ENCODE data around the gene POU6F2. TPM values are rescaled to one million over a fixed set of nuclear protein-coding genes. Genes with fewer than 3 reads are reported as not detected.

Gene POU6F2
- total RNA-seq, 6 donors from 2014 or later = under 0.01 to 1.4 (median 0.24) TPM; not detected in 2

DNA sequence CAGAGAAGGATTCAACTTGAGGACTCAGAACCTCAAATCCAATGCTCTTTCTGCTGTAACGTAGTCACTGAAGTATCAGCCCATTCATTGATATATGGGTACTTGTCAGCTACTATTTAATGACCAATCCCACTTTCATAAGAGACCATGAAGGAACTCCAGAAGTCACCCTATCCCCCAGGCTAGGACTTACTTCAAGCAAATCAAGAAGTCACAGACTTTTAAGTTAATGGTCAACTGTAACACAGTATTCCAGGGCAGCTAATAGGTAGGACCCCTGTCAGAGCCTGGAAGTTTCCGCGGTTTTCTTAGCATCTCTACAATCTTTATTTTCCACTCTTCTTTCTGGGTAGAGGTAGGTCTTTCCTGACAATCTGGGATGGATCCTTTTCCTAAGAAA is 269.9 kb downstream of the POU6F2 start:
- TF ChIP-seq POLR2AphosphoS5 (IDR thresholded peaks at IDR 0.05) (no peak), EP300 (IDR thresholded peaks at IDR 0.05) (no peak), POLR2A (IDR thresholded peaks at IDR 0.05) (no peak)
- TF ChIP-seq, protein P1, sequence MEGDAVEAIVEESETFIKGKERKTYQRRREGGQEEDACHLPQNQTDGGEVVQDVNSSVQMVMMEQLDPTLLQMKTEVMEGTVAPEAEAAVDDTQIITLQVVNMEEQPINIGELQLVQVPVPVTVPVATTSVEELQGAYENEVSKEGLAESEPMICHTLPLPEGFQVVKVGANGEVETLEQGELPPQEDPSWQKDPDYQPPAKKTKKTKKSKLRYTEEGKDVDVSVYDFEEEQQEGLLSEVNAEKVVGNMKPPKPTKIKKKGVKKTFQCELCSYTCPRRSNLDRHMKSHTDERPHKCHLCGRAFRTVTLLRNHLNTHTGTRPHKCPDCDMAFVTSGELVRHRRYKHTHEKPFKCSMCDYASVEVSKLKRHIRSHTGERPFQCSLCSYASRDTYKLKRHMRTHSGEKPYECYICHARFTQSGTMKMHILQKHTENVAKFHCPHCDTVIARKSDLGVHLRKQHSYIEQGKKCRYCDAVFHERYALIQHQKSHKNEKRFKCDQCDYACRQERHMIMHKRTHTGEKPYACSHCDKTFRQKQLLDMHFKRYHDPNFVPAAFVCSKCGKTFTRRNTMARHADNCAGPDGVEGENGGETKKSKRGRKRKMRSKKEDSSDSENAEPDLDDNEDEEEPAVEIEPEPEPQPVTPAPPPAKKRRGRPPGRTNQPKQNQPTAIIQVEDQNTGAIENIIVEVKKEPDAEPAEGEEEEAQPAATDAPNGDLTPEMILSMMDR (IDR thresholded peaks at IDR 0.05) = no peak
- DNase-seq (no peak), ATAC-seq (ENCODE audit: low FRiP score in 2 of 2) (no peak)
- H3K36me3 ChIP-seq = no peaks in the 10 kb centered on the region
- no peak overlapping the region for H3K4me3 ChIP-seq
- H3K4me1 ChIP-seq = no peaks in the 10 kb centered on the region
- H3K27me3 ChIP-seq = no peaks in the 10 kb centered on the region
- no peaks in the 10 kb centered on the region for H3K9me3 ChIP-seq
- H3K27ac ChIP-seq = no peak overlapping the region
- WGBS, 2 donors = 81 to 89% methylated on average over 3 of the region's 3 CpGs

DNA sequence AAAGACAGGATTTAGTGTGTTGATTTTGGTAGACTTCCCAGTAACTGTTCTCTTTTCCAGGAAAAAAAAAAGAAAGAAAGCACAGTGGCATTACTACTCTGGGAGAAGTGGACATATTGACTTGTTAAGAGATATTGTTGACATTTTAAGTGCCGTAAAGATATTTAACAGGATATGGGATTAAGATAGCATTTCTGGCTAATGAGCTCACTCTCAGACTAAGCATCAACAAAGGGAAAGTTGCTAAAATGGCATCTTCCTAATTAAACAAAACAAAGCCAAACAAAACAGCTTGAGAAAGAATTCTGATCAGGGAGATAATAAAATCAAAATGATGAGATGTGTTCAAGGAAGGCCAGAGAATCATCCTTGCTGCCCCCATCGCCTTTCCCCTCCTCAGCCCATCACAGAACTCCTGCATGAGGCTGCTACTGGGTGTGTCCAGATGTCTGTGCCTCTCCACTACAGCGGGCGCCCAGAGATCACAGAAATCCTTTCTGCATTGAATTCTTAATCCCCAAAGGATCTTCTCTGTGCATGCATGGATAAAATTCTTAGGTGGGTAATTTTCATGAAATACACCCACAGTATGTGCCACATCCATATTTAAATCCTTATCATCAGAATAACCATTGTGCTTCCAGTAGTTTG is 270.5 kb downstream of the POU6F2 start:
- Histone ChIP-seq H3K27ac (no peak overlapping the region), H3K9me3 (no peaks in the 10 kb centered on the region), H3K4me1 (no peaks in the 10 kb centered on the region), H3K4me3 (no peak overlapping the region), H3K36me3 (no peaks in the 10 kb centered on the region), H3K27me3 (no peaks in the 10 kb centered on the region)
- TF ChIP-seq POLR2A (IDR thresholded peaks at IDR 0.05) (no peak), POLR2AphosphoS5 (IDR thresholded peaks at IDR 0.05) (no peak), EP300 (IDR thresholded peaks at IDR 0.05) (no peak)
- TF ChIP-seq, protein P1 (IDR thresholded peaks at IDR 0.05) = no peak
- ATAC-seq (ENCODE audit: low FRiP score in 2 of 2) (no peak), DNase-seq (no peak)
- WGBS, 2 donors = 72 to 76% methylated on average over 2 to 4 of the region's 4 CpGs

DNA sequence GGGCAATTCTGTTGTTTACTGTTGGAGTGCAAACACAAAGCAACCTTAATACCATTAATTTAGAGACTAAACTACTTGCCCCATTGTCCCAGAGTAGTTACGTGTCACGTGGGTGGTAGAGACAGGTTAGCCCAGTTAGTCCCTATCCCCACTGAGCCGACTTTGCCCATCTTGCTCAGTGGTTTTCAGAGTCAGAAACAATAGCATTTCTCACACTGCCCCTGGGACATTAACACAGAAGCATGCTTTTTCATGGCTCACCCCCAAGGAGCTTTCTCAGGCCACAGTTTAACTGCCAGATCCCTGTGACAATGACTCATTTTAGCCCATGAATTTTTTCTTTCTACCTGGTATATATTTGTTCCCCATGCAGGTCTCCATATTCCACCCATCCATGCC is 271.0 kb downstream of the POU6F2 start:
- ATAC-seq (ENCODE audit: low FRiP score in 2 of 2) = no peak
- Histone ChIP-seq H3K4me3 (no peak overlapping the region), H3K27me3 (no peaks in the 10 kb centered on the region), H3K36me3 (no peaks in the 10 kb centered on the region), H3K9me3 (no peaks in the 10 kb centered on the region), H3K27ac (no peak overlapping the region), H3K4me1 (no peaks in the 10 kb centered on the region)
- TF ChIP-seq, protein P1 (IDR thresholded peaks at IDR 0.05) = no peak
- no peak for TF ChIP-seq EP300 (IDR thresholded peaks at IDR 0.05)
- no peak for TF ChIP-seq POLR2A (IDR thresholded peaks at IDR 0.05)
- TF ChIP-seq POLR2AphosphoS5 (IDR thresholded peaks at IDR 0.05) = no peak
- WGBS, 2 donors = 63 to 91% methylated on average over 3 of the region's 3 CpGs
- no peak for DNase-seq

DNA sequence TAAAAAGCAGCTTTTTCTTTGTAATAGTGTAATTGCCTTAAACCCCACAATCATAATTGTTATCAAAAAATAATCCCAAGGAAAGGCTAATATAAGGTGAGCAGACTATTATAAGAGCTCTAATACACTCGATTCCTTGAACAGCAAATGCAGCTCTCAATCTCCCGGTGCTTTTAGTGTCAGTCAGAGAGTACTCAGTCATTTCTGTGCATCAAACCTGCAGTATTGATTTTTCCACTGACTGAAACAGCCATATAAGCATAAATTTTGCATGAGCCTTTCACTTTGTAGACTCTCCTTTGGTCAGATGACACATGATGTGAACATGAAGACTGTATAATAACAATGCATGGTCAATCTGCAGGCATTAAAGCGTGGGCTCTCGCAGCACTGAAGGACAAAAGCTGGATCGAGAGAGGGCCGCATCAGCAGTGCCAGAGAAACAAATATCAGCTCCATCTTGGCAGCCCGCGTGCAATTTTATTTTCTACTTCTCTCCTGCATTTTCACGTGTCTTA is 272.0 kb downstream of the POU6F2 start:
- H3K9me3 ChIP-seq = no peaks in the 10 kb centered on the region
- no peak for DNase-seq
- no peaks in the 10 kb centered on the region for H3K36me3 ChIP-seq
- H3K27ac ChIP-seq = no peak overlapping the region
- H3K4me1 ChIP-seq = no peaks in the 10 kb centered on the region
- no peak for TF ChIP-seq EP300 (IDR thresholded peaks at IDR 0.05)
- TF ChIP-seq, protein P1 (IDR thresholded peaks at IDR 0.05) = no peak
- no peak for TF ChIP-seq POLR2AphosphoS5 (IDR thresholded peaks at IDR 0.05)
- TF ChIP-seq POLR2A (IDR thresholded peaks at IDR 0.05) = no peak
- no peaks in the 10 kb centered on the region for H3K27me3 ChIP-seq
- 87 to 91% methylated on average over 9 of the region's 9 CpGs for WGBS, 2 donors
- ATAC-seq (ENCODE audit: low FRiP score in 2 of 2) = no peak
- H3K4me3 ChIP-seq = no peak overlapping the region

DNA sequence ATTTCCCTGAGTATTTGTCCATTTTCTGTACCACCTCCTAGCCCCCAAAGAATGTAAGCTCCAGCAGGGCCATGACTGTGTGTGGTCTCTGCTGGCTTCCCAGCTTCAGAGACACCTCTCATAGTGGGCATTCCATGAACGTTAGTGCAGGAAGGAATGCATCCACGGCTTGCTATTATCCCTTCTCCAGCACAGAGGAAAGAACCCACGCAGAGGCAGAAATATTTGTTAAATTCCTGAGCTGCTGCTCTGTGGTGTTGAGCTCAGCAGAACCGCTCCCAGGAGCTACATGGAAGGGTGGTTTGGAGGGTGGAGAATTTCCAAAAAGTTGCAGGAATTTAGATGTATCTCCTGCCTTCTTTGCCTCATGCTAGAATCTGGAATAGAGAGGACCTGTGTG is 275.2 kb downstream of the POU6F2 start:
- no peaks in the 10 kb centered on the region for H3K36me3 ChIP-seq
- DNase-seq (no peak), ATAC-seq (ENCODE audit: low FRiP score in 2 of 2) (no peak)
- H3K4me1 ChIP-seq = no peaks in the 10 kb centered on the region
- H3K27me3 ChIP-seq = no peaks in the 10 kb centered on the region
- H3K4me3 ChIP-seq = no peak overlapping the region
- 27 to 37% methylated on average over 4 of the region's 4 CpGs for WGBS, 2 donors
- H3K9me3 ChIP-seq = no peaks in the 10 kb centered on the region
- TF ChIP-seq EP300 (IDR thresholded peaks at IDR 0.05) (no peak), POLR2AphosphoS5 (IDR thresholded peaks at IDR 0.05) (no peak), POLR2A (IDR thresholded peaks at IDR 0.05) (no peak)
- TF ChIP-seq, protein P1 (IDR thresholded peaks at IDR 0.05) = no peak
- H3K27ac ChIP-seq = no peak overlapping the region

Data from upper lobe of left lung (tissue), 6 donors.